ENCODE measurements around the gene SCGB1C2. TPM values are rescaled to one million over a fixed set of nuclear protein-coding genes. Genes with fewer than 3 reads are reported as not detected.
"Not testable (repeated sequence)": the region's sequence is repeated elsewhere in the genome, so short reads cannot be mapped to it uniquely, and the experiment has no call there.

SCGB1C2 gene
- total and polyA plus RNA-seq, 12 donors: not detected

- Histone ChIP-seq H3K27ac (no peak overlapping the region), H3K9me3 (replicated peaks in 1 of 3) (no peaks in the 10 kb centered on the region), H3K36me3 (replicated peaks in 1 of 2) (no peaks in the 10 kb centered on the region), H3K27me3 (no peaks in the 10 kb centered on the region), H3K4me1 (replicated peaks in 1 of 2) (no peaks in the 10 kb centered on the region), H3K4me3 (no peak overlapping the region)
- TF ChIP-seq, protein P1, sequence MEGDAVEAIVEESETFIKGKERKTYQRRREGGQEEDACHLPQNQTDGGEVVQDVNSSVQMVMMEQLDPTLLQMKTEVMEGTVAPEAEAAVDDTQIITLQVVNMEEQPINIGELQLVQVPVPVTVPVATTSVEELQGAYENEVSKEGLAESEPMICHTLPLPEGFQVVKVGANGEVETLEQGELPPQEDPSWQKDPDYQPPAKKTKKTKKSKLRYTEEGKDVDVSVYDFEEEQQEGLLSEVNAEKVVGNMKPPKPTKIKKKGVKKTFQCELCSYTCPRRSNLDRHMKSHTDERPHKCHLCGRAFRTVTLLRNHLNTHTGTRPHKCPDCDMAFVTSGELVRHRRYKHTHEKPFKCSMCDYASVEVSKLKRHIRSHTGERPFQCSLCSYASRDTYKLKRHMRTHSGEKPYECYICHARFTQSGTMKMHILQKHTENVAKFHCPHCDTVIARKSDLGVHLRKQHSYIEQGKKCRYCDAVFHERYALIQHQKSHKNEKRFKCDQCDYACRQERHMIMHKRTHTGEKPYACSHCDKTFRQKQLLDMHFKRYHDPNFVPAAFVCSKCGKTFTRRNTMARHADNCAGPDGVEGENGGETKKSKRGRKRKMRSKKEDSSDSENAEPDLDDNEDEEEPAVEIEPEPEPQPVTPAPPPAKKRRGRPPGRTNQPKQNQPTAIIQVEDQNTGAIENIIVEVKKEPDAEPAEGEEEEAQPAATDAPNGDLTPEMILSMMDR (IDR thresholded peaks at IDR 0.05): peak; percentile 31 to 75 (median 66)
- TF ChIP-seq POLR2A (IDR thresholded peaks at IDR 0.05): no peak
- WGBS, 4 donors: 54 to 73% (median 64%) methylated on average over 8 to 16 of the region's 16 CpGs
- DNase-seq: peak; percentile 52 to 85 (median 70)
- intact Hi-C loops (cut with DNase I): loop anchor here (5.0 kb wide), 1 partner anchor 223 kb away; no protein-coding TSS in a partner anchor
These were observed 27.2 kb downstream of the SCGB1C2 start for GRCh38 chr17:164303-165235.

- WGBS, 4 donors: 90 to 93% (median 92%) methylated on average over 14 of the region's 14 CpGs
- intact Hi-C loops (cut with DNase I): no loop called here
- DNase-seq: no peak
- TF ChIP-seq POLR2A (IDR thresholded peaks at IDR 0.05): no peak
- Histone ChIP-seq H3K4me1 (replicated peaks in 1 of 2) (no peaks in the 10 kb centered on the region), H3K27ac (no peak overlapping the region), H3K27me3 (no peaks in the 10 kb centered on the region), H3K36me3 (replicated peaks in 1 of 2) (no peaks in the 10 kb centered on the region), H3K9me3 (replicated peaks in 1 of 3) (no peaks in the 10 kb centered on the region), H3K4me3 (no peak overlapping the region)
These were observed 28.6 kb downstream of the SCGB1C2 start for GRCh38 chr17:165939-166338.

- H3K9me3 ChIP-seq (replicated peaks in 1 of 3); H3K27ac ChIP-seq; DNase-seq; H3K36me3 ChIP-seq (replicated peaks in 1 of 2); intact Hi-C loops (cut with DNase I); H3K4me3 ChIP-seq; H3K27me3 ChIP-seq; H3K4me1 ChIP-seq (replicated peaks in 1 of 2): not testable (repeated sequence)
- WGBS, 4 donors: 85 to 91% (median 89%) methylated on average over 6 to 9 of the region's 11 CpGs
These were observed 31.2 kb downstream of the SCGB1C2 start for GRCh38 chr17:168614-169013.

DNA sequence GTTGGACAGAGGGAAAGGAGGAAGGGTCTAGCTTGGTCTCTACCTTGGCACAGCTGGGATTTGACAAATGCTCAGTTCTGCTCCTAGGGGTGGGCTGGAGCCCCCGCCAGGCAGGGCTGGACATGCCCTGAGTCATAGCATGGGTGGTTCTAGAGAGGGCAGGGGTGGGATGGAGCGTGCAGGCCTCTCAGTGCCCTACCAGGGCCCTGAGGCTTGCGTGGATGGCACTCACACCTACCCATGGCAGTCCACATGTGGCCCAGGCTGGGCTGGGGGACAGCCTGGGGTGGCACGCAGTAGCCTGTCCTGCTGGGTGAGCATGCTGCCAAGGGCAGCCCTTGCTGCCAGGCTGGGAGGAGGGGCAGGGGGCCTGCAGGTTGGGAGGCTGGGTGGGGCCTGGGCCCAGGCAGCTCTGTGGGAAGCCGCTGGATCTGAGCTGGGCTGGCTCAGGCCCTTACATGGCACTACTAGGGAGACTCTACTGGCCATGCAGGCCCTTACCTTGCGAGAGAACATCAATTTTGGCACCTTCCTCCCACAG, 32.8 kb downstream of the SCGB1C2 start:
- H3K36me3 ChIP-seq (replicated peaks in 1 of 2): no peaks in the 10 kb centered on the region
- WGBS, 4 donors: 91 to 94% (median 93%) methylated on average over 2 to 6 of the region's 6 CpGs; no CpG with 5 or more reads in 1 of the 4 donors
- intact Hi-C loops (cut with DNase I): no loop called here
- no peak overlapping the region for H3K27ac ChIP-seq
- DNase-seq: no peak
- no peak overlapping the region for H3K4me3 ChIP-seq
- H3K9me3 ChIP-seq (replicated peaks in 1 of 3): no peaks in the 10 kb centered on the region
- TF ChIP-seq, protein P1 (IDR thresholded peaks at IDR 0.05): no peak
- TF ChIP-seq POLR2A (IDR thresholded peaks at IDR 0.05): no peak
- no peaks in the 10 kb centered on the region for H3K27me3 ChIP-seq
- no peaks in the 10 kb centered on the region for H3K4me1 ChIP-seq (replicated peaks in 1 of 2)

- intact Hi-C loops (cut with DNase I): no loop called here
- H3K36me3 ChIP-seq (replicated peaks in 1 of 2): no peaks in the 10 kb centered on the region
- no peak overlapping the region for H3K4me3 ChIP-seq
- H3K27ac ChIP-seq: no peak overlapping the region
- WGBS, 4 donors: 92 to 100% (median 97%) methylated on average over 1 to 12 of the region's 13 CpGs
- no peaks in the 10 kb centered on the region for H3K9me3 ChIP-seq (replicated peaks in 1 of 3)
- no peaks in the 10 kb centered on the region for H3K27me3 ChIP-seq
- DNase-seq: no peak
- H3K4me1 ChIP-seq (replicated peaks in 1 of 2): no peaks in the 10 kb centered on the region
- TF ChIP-seq, protein P1 (IDR thresholded peaks at IDR 0.05): no peak
- no peak for TF ChIP-seq POLR2A (IDR thresholded peaks at IDR 0.05)
These were observed 34.5 kb downstream of the SCGB1C2 start for GRCh38 chr17:171871-172270.
